ENCODE data around the gene TMEM151B. TPM values are rescaled to one million over a fixed set of nuclear protein-coding genes. Genes with fewer than 3 reads are reported as not detected.

Gene TMEM151B
- total and polyA plus RNA-seq, 2 of the 4 experiments (the other 2 are of a cell fraction) = not detected

DNA sequence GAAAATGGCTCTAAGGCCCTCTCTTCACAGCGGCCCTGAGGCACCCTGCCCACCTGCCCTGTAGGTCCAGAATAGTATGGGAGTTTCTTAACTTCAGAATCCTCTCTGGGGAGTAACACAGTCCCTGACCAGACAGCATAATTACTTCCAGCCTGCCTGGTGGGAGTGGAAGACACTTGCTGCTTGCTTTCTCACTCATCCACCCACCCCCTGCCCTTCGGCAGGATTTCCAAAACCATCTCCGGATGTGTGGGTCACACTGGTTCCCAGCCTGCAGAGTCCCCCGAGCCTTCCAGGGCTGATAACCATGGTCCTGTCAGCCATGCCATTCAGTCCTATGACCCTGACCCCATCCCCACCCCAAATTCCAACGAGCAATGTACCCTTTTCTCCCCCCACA, 41.4 kb upstream of the TMEM151B start:
- dilution Hi-C loops (cut with HindIII; ENCODE audit: low sequenced_read_pairs, unreplicated experiment) (no loop called here), in situ Hi-C loops (cut with MboI; ENCODE audit: low sequenced_read_pairs) (no loop called here), intact Hi-C loops (cut with micrococcal nuclease) (no loop called here)
- no peak overlapping the region for H2AFZ ChIP-seq (replicated peaks; ENCODE audit: low read length, poor library complexity)
- DNase-seq (no peak), ATAC-seq (ENCODE audit: low read depth) (no peak)
- H3K27ac ChIP-seq (ENCODE audit: insufficient read depth, low read length) = no peak overlapping the region
- no peak overlapping the region for H2BK5ac ChIP-seq (ENCODE audit: low read depth, low read length, poor library complexity, severe bottlenecking)
- no peak overlapping the region for H3K4ac ChIP-seq (ENCODE audit: low read depth, low read length)
- H3K4me3 ChIP-seq (ENCODE audit: insufficient read depth, low read depth, low read length) = no peak overlapping the region
- H3K23ac ChIP-seq (ENCODE audit: low read depth, low read length) = no peak overlapping the region
- H2AK9ac ChIP-seq (replicated peaks; ENCODE audit: low read depth, low read length, poor library complexity) = no peak overlapping the region
- H4K20me1 ChIP-seq (ENCODE audit: insufficient read depth, low read length) = no peaks in the 10 kb centered on the region
- no peak overlapping the region for H3K18ac ChIP-seq (ENCODE audit: low read depth, low read length)
- no peak overlapping the region for H2BK15ac ChIP-seq (ENCODE audit: low read depth, low read length)
- no peaks in the 10 kb centered on the region for H3K9me3 ChIP-seq (ENCODE audit: control insufficient read depth, insufficient read depth, low read length)
- no peak overlapping the region for H2AK5ac ChIP-seq (ENCODE audit: low read depth, low read length)
- 97% methylated on average over 3 of the region's 5 CpGs; no CpG with 5 or more reads in 1 of the 2 experiments for WGBS, 2 experiments (ENCODE audit: extremely low coverage in 2 of 2, insufficient read length in 1 of 2)
- H4K91ac ChIP-seq (ENCODE audit: insufficient read depth, low read depth, low read length) = no peak overlapping the region
- no peak overlapping the region for H4K5ac ChIP-seq (ENCODE audit: low read depth, low read length)
- peaks cover 0 to 8% of the 10 kb centered on the region in 2 experiments; a peak in 1 of 4 replicates for H3K79me1 ChIP-seq (ENCODE audit: low read depth in 1 of 2, low read length in 2 of 2)
- no TSS peak for BruUV-seq (replicated peaks)
- TF ChIP-seq USF2 (IDR thresholded peaks at IDR 0.05; ENCODE audit: low read depth, low read length) (no peak), CHD1 (IDR thresholded peaks at IDR 0.05; ENCODE audit: low read depth, low read length) (no peak), MAFK (IDR thresholded peaks at IDR 0.05; ENCODE audit: low read depth, low read length) (no peak), BHLHE40 (IDR thresholded peaks at IDR 0.05; ENCODE audit: low read depth, low read length) (no peak), RAD21 (IDR thresholded peaks at IDR 0.05; ENCODE audit: low read length) (no peak), POLR2A (IDR thresholded peaks at IDR 0.05; ENCODE audit: low read depth, low read length) (no peak), RCOR1 (IDR thresholded peaks at IDR 0.05; ENCODE audit: insufficient replicate concordance, low read length) (no peak), NFE2L2 (IDR thresholded peaks at IDR 0.05; ENCODE audit: low read depth, low read length) (no peak), MAZ (IDR thresholded peaks at IDR 0.05; ENCODE audit: borderline replicate concordance, low read depth, low read length) (no peak), MXI1 (IDR thresholded peaks at IDR 0.05; ENCODE audit: borderline replicate concordance, low read depth, low read length) (no peak), RFX5 (IDR thresholded peaks at IDR 0.05; ENCODE audit: low read depth, low read length) (no peak), CEBPB (IDR thresholded peaks at IDR 0.05; ENCODE audit: low read depth, low read length) (no peak), SMC3 (IDR thresholded peaks at IDR 0.05; ENCODE audit: low read depth, low read length) (no peak), CTCF (conservative IDR thresholded peaks at IDR 0.05; ENCODE audit: low read depth, low read length) (no peak), FOS (IDR thresholded peaks at IDR 0.05; ENCODE audit: low read depth, low read length) (no peak)
- TF ChIP-seq, protein P1, sequence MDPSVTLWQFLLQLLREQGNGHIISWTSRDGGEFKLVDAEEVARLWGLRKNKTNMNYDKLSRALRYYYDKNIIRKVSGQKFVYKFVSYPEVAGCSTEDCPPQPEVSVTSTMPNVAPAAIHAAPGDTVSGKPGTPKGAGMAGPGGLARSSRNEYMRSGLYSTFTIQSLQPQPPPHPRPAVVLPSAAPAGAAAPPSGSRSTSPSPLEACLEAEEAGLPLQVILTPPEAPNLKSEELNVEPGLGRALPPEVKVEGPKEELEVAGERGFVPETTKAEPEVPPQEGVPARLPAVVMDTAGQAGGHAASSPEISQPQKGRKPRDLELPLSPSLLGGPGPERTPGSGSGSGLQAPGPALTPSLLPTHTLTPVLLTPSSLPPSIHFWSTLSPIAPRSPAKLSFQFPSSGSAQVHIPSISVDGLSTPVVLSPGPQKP (IDR thresholded peaks at IDR 0.05; ENCODE audit: borderline replicate concordance, low read depth, low read length) = no peak
- CTCF ChIA-PET = no interaction called here
- H2BK20ac ChIP-seq (ENCODE audit: low read depth, low read length) = no peak overlapping the region
- H3K14ac ChIP-seq (replicated peaks; ENCODE audit: low read depth, low read length) = no peak overlapping the region
- no peaks in the 10 kb centered on the region for H3K9me1 ChIP-seq (ENCODE audit: insufficient read depth, low read length)
- no peak overlapping the region for H3K56ac ChIP-seq (ENCODE audit: extremely low read depth, insufficient read depth, low read length)
- 0 out of 2 replicates have a peak, but pooled peaks cover 7% of the 10 kb centered on the region for H3K4me1 ChIP-seq (ENCODE audit: control insufficient read depth, insufficient read depth, low read length)
- no peaks in the 10 kb centered on the region for H3K27me3 ChIP-seq (ENCODE audit: control insufficient read depth, insufficient read depth, low read length)
- no peak overlapping the region for H2BK120ac ChIP-seq (ENCODE audit: low read depth, low read length)
- H3K36me3 ChIP-seq (ENCODE audit: control insufficient read depth, insufficient read depth, low read length) = peaks cover 2% of the 10 kb centered on the region; the same call in 1 of the 2 replicates
- no peak overlapping the region for H4K8ac ChIP-seq (ENCODE audit: low read depth in 2 of 2, low read length in 2 of 2)
- H3K4me2 ChIP-seq (ENCODE audit: low read depth, low read length) = no peak overlapping the region
- POLR2A ChIA-PET (ENCODE audit: unreplicated experiment) = no interaction called here
- H3K9ac ChIP-seq (ENCODE audit: low read depth, low read length) = no peak overlapping the region
